Thyroid gland (tissue), 4 donors: ENCODE data around the gene TBC1D22A. TPM values are rescaled to one million over a fixed set of nuclear protein-coding genes. Genes with fewer than 3 reads are reported as not detected.

Experiments
- DNase-seq, 2 donors: peaks; one replicate each; pipeline ENCODE4 v3.0.0-alpha.2; 2019
- H3K27ac ChIP-seq, 3 donors: fragments of 200-600 bp; sonication (generic); 1 replicate in 2 of 3; 2 replicates in 1 of 3; pipeline ENCODE4 v1.5.1; 2016 to 2019; ENCODE audit warnings: mild to moderate bottlenecking in 1 of 3, moderate library complexity in 1 of 3
- H3K27me3 ChIP-seq: fragments of 200-600 bp; sonication (generic); one replicate; pipeline ENCODE4 v1.5.1; 2019
- H3K36me3 ChIP-seq, 2 donors: fragments of 200-600 bp; sonication (generic); one replicate each; pipeline ENCODE4 v1.5.1; 2016 to 2019
- H3K4me1 ChIP-seq, 2 donors: fragments of 200-600 bp; sonication (generic); one replicate each; pipeline ENCODE4 v1.5.1; 2017 to 2019
- H3K4me3 ChIP-seq, 3 donors: fragments of 200-600 bp; sonication (generic); replicated peaks in 1 of 3; 1 replicate in 2 of 3; 2 replicates in 1 of 3; pipeline ENCODE4 v1.5.1; 2016; ENCODE audit warnings: mild to moderate bottlenecking in 1 of 3
- H3K9me3 ChIP-seq: fragments of 200-600 bp; sonication (generic); one replicate; pipeline ENCODE4 v1.5.1; 2017
- POLR2A ChIP-seq, 2 donors: fragments of 450-650 bp; IDR thresholded peaks; one replicate each; pipeline ENCODE4 v1.6.1; 2017; ENCODE audit warnings: antibody characterized with exemption in 2 of 2, mild to moderate bottlenecking in 2 of 2, moderate library complexity in 1 of 2
- WGBS, 2 donors: methylation state at CpG; one replicate each; pipeline ENCODE4 v1.1.5; 2017; 5-methylcytosine and 5-hydroxymethylcytosine counted together
- intact Hi-C: fragments of 100-400 bp; cut with DNase I; formaldehyde crosslinking; loops from one replicate; pipeline ENCODE4 v1.15.1; 2023
- total RNA-seq, 4 donors: library from RNA; depleted of rRNA; stranded (reverse); fragments of >200 nt; gene quantifications; one replicate each; pipeline ENCODE4 v1.2.3, GENCODE V29; 2016
- TF ChIP-seq, protein P1 (sequence below), 6 experiments: fragments of 200-600 bp in 3 of 6; fragments of 450-650 bp in 3 of 6; sonication (generic) in 3 of 6; IDR thresholded peaks; one replicate each; pipeline ENCODE4 v1.5.1; 2016 to 2019; ENCODE audit warnings: antibody characterized with exemption in 6 of 6, mild to moderate bottlenecking in 2 of 6, inconsistent platforms in 1 of 6, moderate library complexity in 1 of 6

TBC1D22A gene
- total RNA-seq, 4 donors from 2014 or later: 26.7 to 34.6 (median 33.2) TPM

DNA sequence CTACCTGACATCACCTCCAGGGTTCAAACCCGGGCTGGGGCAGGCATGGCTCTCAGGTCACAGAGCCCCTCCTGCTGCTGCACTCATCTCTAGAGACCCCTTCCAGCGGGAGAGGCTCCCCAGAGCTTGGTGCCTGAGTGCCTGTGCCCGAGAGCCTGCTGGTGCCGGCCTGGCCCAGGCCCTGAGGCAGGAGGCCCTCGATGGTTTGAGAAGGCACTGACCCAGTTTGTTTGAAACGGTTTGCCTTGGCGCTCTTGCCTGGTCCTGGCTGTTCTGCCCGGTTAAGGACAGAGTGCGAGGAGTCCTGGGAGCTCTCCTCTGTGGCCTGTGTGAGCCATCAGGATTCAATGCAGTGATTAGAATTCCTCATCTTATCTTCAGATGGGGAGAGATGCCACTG, 88.9 kb downstream of the TBC1D22A start:
- no peak overlapping the region for H3K4me3 ChIP-seq
- H3K27me3 ChIP-seq: no peaks in the 10 kb centered on the region
- 92 to 94% methylated on average over 2 to 9 of the region's 9 CpGs for WGBS, 2 donors
- intact Hi-C loops: no loop called here
- no peaks in the 10 kb centered on the region for H3K36me3 ChIP-seq
- no peak overlapping the region for H3K27ac ChIP-seq
- H3K9me3 ChIP-seq: no peaks in the 10 kb centered on the region
- TF ChIP-seq, protein P1, sequence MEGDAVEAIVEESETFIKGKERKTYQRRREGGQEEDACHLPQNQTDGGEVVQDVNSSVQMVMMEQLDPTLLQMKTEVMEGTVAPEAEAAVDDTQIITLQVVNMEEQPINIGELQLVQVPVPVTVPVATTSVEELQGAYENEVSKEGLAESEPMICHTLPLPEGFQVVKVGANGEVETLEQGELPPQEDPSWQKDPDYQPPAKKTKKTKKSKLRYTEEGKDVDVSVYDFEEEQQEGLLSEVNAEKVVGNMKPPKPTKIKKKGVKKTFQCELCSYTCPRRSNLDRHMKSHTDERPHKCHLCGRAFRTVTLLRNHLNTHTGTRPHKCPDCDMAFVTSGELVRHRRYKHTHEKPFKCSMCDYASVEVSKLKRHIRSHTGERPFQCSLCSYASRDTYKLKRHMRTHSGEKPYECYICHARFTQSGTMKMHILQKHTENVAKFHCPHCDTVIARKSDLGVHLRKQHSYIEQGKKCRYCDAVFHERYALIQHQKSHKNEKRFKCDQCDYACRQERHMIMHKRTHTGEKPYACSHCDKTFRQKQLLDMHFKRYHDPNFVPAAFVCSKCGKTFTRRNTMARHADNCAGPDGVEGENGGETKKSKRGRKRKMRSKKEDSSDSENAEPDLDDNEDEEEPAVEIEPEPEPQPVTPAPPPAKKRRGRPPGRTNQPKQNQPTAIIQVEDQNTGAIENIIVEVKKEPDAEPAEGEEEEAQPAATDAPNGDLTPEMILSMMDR (IDR thresholded peaks at IDR 0.05): no peak
- no peak for TF ChIP-seq POLR2A (IDR thresholded peaks at IDR 0.05)
- H3K4me1 ChIP-seq: peaks cover 0 to 9% of the 10 kb centered on the region in 2 donors
- DNase-seq: no peak

DNA sequence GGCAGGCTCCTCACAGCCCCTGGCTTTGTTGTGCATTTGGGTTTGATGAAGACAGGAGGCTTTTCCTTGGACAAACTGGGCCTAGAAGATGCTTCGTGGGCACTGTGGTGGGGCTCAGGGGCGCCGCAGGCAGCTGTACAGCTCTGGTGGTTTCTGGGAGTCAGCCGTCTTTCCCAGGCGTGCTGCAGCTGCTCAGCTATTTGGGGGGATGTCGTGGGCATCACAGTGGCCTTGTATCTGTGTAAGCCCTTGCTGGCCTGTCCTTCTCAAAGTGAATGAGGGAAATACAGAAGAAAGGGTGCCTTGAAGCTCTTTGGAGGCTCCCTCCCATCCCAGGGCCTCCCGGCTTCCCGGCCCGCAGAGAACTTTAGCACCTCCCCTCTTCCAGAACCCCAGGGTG, 89.5 kb downstream of the TBC1D22A start:
- peaks cover 0 to 9% of the 10 kb centered on the region in 2 donors for H3K4me1 ChIP-seq
- WGBS, 2 donors: 91% methylated on average over 6 to 9 of the region's 9 CpGs
- H3K36me3 ChIP-seq: no peaks in the 10 kb centered on the region
- TF ChIP-seq POLR2A (IDR thresholded peaks at IDR 0.05): no peak
- TF ChIP-seq, protein P1 (IDR thresholded peaks at IDR 0.05): no peak
- intact Hi-C loops: no loop called here
- H3K27ac ChIP-seq: no peak overlapping the region
- no peak for DNase-seq
- no peaks in the 10 kb centered on the region for H3K27me3 ChIP-seq
- H3K9me3 ChIP-seq: no peaks in the 10 kb centered on the region
- no peak overlapping the region for H3K4me3 ChIP-seq

DNA sequence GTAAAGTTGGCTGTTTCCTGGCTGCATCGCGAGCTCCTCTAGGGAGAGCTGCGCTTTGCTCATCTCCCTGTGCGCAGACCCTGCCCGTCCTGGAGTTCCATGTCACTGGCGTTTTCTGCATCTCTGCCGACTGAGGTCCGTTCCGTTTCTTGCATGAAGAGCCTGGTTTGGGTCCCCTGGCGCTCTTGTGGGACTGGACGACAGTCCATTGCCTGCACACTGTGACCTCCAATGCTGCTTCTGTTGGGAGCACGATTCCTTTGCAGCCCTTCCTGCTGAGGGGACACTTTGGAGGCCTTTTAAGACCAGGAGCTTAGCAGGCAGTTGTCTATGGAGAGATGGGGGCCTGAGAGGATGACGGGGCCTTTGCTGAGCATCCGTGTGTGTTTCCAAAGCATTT, 90.3 kb downstream of the TBC1D22A start:
- intact Hi-C loops: no loop called here
- no peak overlapping the region for H3K27ac ChIP-seq

DNA sequence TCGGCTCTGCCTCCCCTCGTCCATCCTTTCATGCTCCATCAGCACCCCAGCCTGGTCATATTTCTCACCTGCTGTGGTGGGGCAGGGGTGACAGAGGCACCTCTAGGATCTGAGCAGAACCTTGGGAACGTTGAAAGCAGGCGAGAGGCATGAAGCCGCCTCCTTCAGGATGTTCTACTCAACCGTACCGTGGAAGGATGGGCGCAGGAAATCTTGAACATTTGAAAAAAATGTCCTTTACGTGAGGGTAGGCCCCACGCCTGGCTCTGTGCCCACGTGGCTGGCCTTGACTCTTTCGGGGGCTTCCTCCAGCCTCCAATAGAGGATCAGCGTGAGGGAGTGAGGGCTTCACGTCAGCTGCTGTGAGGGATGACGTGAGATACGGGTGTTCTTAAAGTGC, 90.7 kb downstream of the TBC1D22A start:
- Histone ChIP-seq H3K27ac (no peak overlapping the region), H3K4me3 (no peak overlapping the region), H3K27me3 (no peaks in the 10 kb centered on the region), H3K4me1 (peaks cover 0 to 9% of the 10 kb centered on the region in 2 donors), H3K9me3 (no peaks in the 10 kb centered on the region), H3K36me3 (no peaks in the 10 kb centered on the region)
- 90% methylated on average over 16 of the region's 16 CpGs for WGBS, 2 donors
- DNase-seq: no peak
- no peak for TF ChIP-seq POLR2A (IDR thresholded peaks at IDR 0.05)
- TF ChIP-seq, protein P1 (IDR thresholded peaks at IDR 0.05): no peak
- intact Hi-C loops: no loop called here

More for the DNA sequence above, 90.3 kb downstream of the TBC1D22A start:
- Histone ChIP-seq H3K36me3 (no peaks in the 10 kb centered on the region), H3K9me3 (no peaks in the 10 kb centered on the region), H3K27me3 (no peaks in the 10 kb centered on the region), H3K4me3 (no peak overlapping the region), H3K4me1 (peaks cover 0 to 9% of the 10 kb centered on the region in 2 donors)
- WGBS, 2 donors: 98% methylated on average over 13 to 14 of the region's 14 CpGs
- TF ChIP-seq, protein P1 (IDR thresholded peaks at IDR 0.05): no peak
- TF ChIP-seq POLR2A (IDR thresholded peaks at IDR 0.05): no peak
- no peak for DNase-seq

DNA sequence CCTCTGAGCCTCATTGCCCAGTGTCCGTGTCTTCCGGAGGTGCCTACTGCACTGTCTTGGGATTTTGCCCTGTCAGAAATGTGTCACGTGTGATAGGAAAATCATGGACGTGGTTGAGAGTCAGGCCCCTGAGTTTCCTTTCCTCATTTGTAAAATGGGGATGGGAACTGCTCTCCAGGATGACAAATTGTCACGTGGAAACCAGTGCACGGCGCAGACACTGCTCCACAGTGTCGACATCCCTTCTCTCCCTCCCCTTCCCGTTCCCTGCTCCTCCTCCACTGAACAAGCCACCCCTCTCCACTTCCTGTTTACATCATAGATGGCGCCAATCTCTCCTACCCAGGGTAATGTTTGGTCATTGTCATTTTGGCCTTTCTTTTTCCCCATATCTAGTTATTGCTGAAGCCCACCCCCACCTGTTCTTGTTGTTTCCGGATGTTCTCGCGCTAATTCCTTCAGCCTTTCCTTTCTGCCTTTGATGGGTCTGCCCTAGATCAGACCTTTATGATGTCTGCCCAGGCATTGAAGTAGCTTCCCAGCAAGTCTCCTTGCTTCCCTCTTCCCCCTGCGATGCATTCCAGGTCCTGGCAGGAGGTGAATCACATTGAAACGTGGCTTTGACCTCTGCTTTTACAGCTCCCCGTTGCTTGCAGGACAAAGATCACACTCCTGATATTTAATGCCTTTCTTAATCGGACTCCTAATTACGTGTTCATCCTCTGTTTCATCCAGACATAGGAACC, 91.8 kb downstream of the TBC1D22A start:
- WGBS, 2 donors: 76 to 81% methylated on average over 18 of the region's 18 CpGs
- Histone ChIP-seq H3K4me3 (no peak overlapping the region), H3K9me3 (no peaks in the 10 kb centered on the region), H3K4me1 (peaks cover 0 to 5% of the 10 kb centered on the region in 2 donors), H3K36me3 (no peaks in the 10 kb centered on the region), H3K27ac (no peak overlapping the region), H3K27me3 (no peaks in the 10 kb centered on the region)
- DNase-seq: peak in 1 of 2 donors; percentile 19
- TF ChIP-seq, protein P1 (IDR thresholded peaks at IDR 0.05): no peak
- TF ChIP-seq POLR2A (IDR thresholded peaks at IDR 0.05): no peak
- intact Hi-C loops: no loop called here
